Tibial artery (tissue), 4 donors: ENCODE data around the gene C3.

Source experiments
- DNase-seq, 2 donors: peaks; one replicate each; pipeline ENCODE4 v3.0.0-alpha.2; 2019
- H3K27ac ChIP-seq, 2 donors: fragments of 200-600 bp; sonication (generic) in 1 of 2; 1 replicate in 1 of 2; 2 replicates in 1 of 2; pipeline ENCODE4 v1.5.1; 2018 to 2019; ENCODE audit warnings: mild to moderate bottlenecking in 1 of 2
- H3K27me3 ChIP-seq, 2 donors: fragments of 200-600 bp; sonication (generic) in 1 of 2; one replicate each; pipeline versions ENCODE4 v1.5.1 to v1.6.0; 2016 to 2019
- H3K36me3 ChIP-seq, 3 donors: fragments of 200-600 bp; sonication (generic) in 2 of 3; one replicate each; pipeline ENCODE4 v1.5.1; 2016 to 2019; ENCODE audit warnings: mild to moderate bottlenecking in 2 of 3
- H3K4me1 ChIP-seq, 4 donors: fragments of 200-600 bp; sonication (generic) in 2 of 4; 1 replicate in 3 of 4; 2 replicates in 1 of 4; pipeline ENCODE4 v1.5.1; 2016 to 2019
- H3K4me3 ChIP-seq, 2 donors: fragments of 200-600 bp; sonication (generic) in 1 of 2; 1 replicate in 1 of 2; 2 replicates in 1 of 2; pipeline ENCODE4 v1.5.1; 2018 to 2019; ENCODE audit warnings: mild to moderate bottlenecking in 2 of 2
- H3K9me3 ChIP-seq, 3 donors: fragments of 200-600 bp; sonication (generic) in 1 of 3; one replicate each; pipeline ENCODE4 v1.5.1; 2016 to 2019
- CTCF ChIP-seq, 2 experiments: fragments of 200-600 bp in 1 of 2; fragments of 450-650 bp in 1 of 2; IDR thresholded peaks; one replicate each; pipeline ENCODE4 v1.5.1; 2017 to 2019; ENCODE audit warnings: antibody characterized with exemption in 2 of 2, mild to moderate bottlenecking in 1 of 2, moderate library complexity in 1 of 2
- intact Hi-C: fragments of 100-400 bp; cut with DNase I; formaldehyde crosslinking; loops from one replicate; pipeline ENCODE4 v1.15.0; 2023; ENCODE audit warnings: low total_unique reads

The C3 gene

DNA sequence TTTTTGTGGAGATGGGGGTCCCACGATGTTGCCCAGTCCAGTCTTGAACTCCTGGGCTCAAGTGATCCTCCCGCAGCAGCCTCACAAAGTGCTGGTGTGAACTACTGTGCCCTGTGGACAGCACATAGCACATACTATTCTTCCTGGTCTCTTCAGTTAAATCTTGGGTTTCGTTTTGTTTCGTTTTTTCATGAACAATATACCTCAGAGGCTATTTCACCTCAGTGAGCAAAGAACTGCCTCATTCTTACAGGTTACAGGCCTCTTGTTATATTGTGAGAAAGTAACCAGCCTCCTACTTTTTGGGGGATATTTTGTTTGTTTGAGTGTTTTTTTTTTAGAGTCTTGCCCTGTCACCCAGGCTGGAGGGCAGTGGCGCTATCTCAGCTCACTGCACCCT is 1.3 kb upstream of the C3 start:
- no peaks in the 10 kb centered on the region for H3K9me3 ChIP-seq
- peaks cover 0 to 7% (median 2%) of the 10 kb centered on the region in 4 donors for H3K4me1 ChIP-seq
- H3K27ac ChIP-seq = no peak overlapping the region
- TF ChIP-seq CTCF (IDR thresholded peaks at IDR 0.05) = no peak
- no peak for DNase-seq
- H3K27me3 ChIP-seq = peaks cover 0 to 12% of the 10 kb centered on the region in 2 donors
- H3K36me3 ChIP-seq = no peaks in the 10 kb centered on the region
- no peak overlapping the region for H3K4me3 ChIP-seq
- intact Hi-C loops = no loop called here

DNA sequence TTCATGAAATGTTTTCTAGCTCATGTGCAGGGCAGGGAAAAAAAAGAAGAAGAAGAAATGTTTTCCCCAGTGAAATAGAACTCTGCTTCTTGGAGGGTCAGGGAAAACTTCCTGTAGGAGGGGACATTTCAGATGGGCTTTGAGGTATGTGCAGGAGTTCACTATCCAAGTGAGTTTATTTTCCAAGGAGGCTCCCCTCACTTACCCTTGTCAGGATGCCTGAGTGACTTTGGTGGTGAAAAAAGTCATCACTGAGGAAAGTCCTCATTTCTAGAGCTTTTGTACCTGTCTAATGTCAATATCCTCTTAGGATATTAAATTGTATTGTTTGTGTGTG is 656 bp upstream of the C3 start:
- peaks cover 0 to 16% of the 10 kb centered on the region in 2 donors for H3K27me3 ChIP-seq
- intact Hi-C loops = no loop called here
- H3K9me3 ChIP-seq = no peaks in the 10 kb centered on the region
- no peak overlapping the region for H3K27ac ChIP-seq
- H3K4me1 ChIP-seq = peaks cover 0 to 7% (median 2%) of the 10 kb centered on the region in 4 donors
- no peak overlapping the region for H3K4me3 ChIP-seq
- no peak for TF ChIP-seq CTCF (IDR thresholded peaks at IDR 0.05)
- no peaks in the 10 kb centered on the region for H3K36me3 ChIP-seq
- DNase-seq = no peak

DNA sequence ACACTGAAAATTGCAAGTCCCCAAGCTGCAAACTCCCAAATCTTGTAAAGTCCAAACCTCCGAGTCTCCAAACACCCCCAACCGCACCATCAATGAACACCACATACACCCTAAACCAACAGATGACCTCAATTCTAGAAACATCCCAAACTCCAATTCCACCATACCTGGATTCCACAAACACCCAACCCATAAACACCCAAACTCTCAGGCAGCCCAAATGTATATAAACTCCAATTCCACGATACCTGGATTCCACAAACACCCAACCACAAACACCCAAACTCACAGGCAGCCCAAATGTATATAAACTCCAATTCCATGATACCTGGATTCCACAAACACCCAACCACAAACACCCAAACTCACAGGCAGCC is 470 bp downstream of the C3 start:
- H3K9me3 ChIP-seq = no peaks in the 10 kb centered on the region
- no peak for TF ChIP-seq CTCF (IDR thresholded peaks at IDR 0.05)
- intact Hi-C loops = no loop called here
- DNase-seq = no peak
- no peak overlapping the region for H3K27ac ChIP-seq
- no peaks in the 10 kb centered on the region for H3K36me3 ChIP-seq
- H3K4me1 ChIP-seq = peaks cover 0 to 7% (median 2%) of the 10 kb centered on the region in 4 donors
- H3K27me3 ChIP-seq = peaks cover 0 to 16% of the 10 kb centered on the region in 2 donors
- peak overlapping the region in 1 of 2 donors; percentile 20 for H3K4me3 ChIP-seq

DNA sequence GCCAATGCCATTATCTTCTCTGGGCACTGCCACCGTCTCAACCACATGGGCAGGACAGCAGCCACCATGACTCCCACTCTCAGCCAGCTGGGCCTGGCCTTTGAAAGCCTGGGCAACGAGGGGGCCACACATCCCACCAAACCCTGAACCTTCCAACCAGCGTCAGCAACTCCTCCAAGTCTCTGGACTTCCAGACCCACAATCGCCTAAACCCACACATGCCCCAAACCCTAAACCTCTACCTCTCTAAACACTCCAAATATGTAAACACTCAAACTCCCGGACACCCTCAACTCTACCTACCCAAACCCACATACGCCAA is 949 bp downstream of the C3 start:
- no peak for TF ChIP-seq CTCF (IDR thresholded peaks at IDR 0.05)
- no peak overlapping the region for H3K4me3 ChIP-seq
- intact Hi-C loops = no loop called here
- no peaks in the 10 kb centered on the region for H3K36me3 ChIP-seq
- H3K9me3 ChIP-seq = no peaks in the 10 kb centered on the region
- no peak overlapping the region for H3K27ac ChIP-seq
- H3K4me1 ChIP-seq = peaks cover 0 to 7% (median 2%) of the 10 kb centered on the region in 4 donors
- no peak for DNase-seq
- H3K27me3 ChIP-seq = peaks cover 0 to 18% of the 10 kb centered on the region in 2 donors

GRCh38 chr19:6718741-6719539 is 1.5 kb downstream of the C3 start:
- Histone ChIP-seq H3K27me3 (peaks cover 0 to 19% of the 10 kb centered on the region in 2 donors), H3K4me1 (peaks cover 0 to 7% (median 2%) of the 10 kb centered on the region in 4 donors), H3K9me3 (no peaks in the 10 kb centered on the region), H3K27ac (no peak overlapping the region), H3K4me3 (no peak overlapping the region), H3K36me3 (no peaks in the 10 kb centered on the region)
- intact Hi-C loops = no loop called here
- DNase-seq = no peak
- TF ChIP-seq CTCF (IDR thresholded peaks at IDR 0.05) = no peak
